GM21447 (cell line): ENCODE results near the gene DENND1C.
"Not testable (repeated sequence)": the region's sequence is repeated elsewhere in the genome, so short reads cannot be mapped to it uniquely, and the experiment has no call there.

Source experiments
- ATAC-seq: cut with Tn5 transposase; IDR thresholded peaks from one replicate; pipeline ENCODE4 v1.9.1; 2021; ENCODE audit not compliant: unreplicated experiment

DENND1C gene

GRCh38 chr19:6457958-6458694 lies 23.5 kb downstream of the DENND1C start:
- ATAC-seq = no peak

- ATAC-seq = no peak
These were observed 25.7 kb downstream of the DENND1C start for GRCh38 chr19:6455924-6456323.

- no peak for ATAC-seq
These were observed 27.5 kb downstream of the DENND1C start for GRCh38 chr19:6453951-6454565.

- no peak for ATAC-seq
These were observed 28.7 kb downstream of the DENND1C start for GRCh38 chr19:6452899-6453298.

- no peak for ATAC-seq
These were observed 29.4 kb downstream of the DENND1C start for GRCh38 chr19:6452223-6452614.

GRCh38 chr19:6451583-6452222 lies 29.9 kb downstream of the DENND1C start:
- no peak for ATAC-seq

- no peak for ATAC-seq
These were observed 31.4 kb downstream of the DENND1C start for GRCh38 chr19:6450166-6450565.

GRCh38 chr19:6448045-6448444 lies 33.5 kb downstream of the DENND1C start:
- no peak for ATAC-seq

GRCh38 chr19:6446452-6446851 lies 35.1 kb downstream of the DENND1C start:
- ATAC-seq = no peak

GRCh38 chr19:6443986-6444385 lies 37.6 kb downstream of the DENND1C start:
- no peak for ATAC-seq

GRCh38 chr19:6442087-6442688 lies 39.4 kb downstream of the DENND1C start:
- ATAC-seq = no peak

GRCh38 chr19:6440905-6441304 lies 40.7 kb downstream of the DENND1C start:
- ATAC-seq = no peak

- ATAC-seq = no peak
These were observed 41.8 kb downstream of the DENND1C start for GRCh38 chr19:6439743-6440142.

- no peak for ATAC-seq
These were observed 47.9 kb downstream of the DENND1C start, which contains the start of gene SLC25A41 for GRCh38 chr19:6433663-6434062. Gene SLC25A41, minus strand, starts transcription at chr19:6433763. Its CDS starts 70 bp downstream, at chr19:6433693.

- no peak for ATAC-seq
These were observed 48.4 kb downstream of the DENND1C start for GRCh38 chr19:6433165-6433564.

GRCh38 chr19:6431891-6432290 lies 49.7 kb downstream of the DENND1C start:
- ATAC-seq = no peak

- ATAC-seq = no peak
These were observed 52.0 kb downstream of the DENND1C start for GRCh38 chr19:6429419-6430221.

- ATAC-seq = not testable (repeated sequence)
These were observed 52.7 kb downstream of the DENND1C start for GRCh38 chr19:6428692-6429418.

GRCh38 chr19:6427131-6427530 lies 54.5 kb downstream of the DENND1C start:
- no peak for ATAC-seq
